Fibroblast of mammary gland (primary cell): ENCODE measurements around the gene CLCN1.

Source experiments
- DNase-seq: peaks from one replicate; pipeline ENCODE4 v3.0.0-alpha.2; 2010; ENCODE audit warnings: low read depth
- H3K4me3 ChIP-seq: 2 replicates; pipeline ENCODE4 v1.5.1; 2011; ENCODE audit warnings: low read depth, mild to moderate bottlenecking, low read length, moderate library complexity; ENCODE audit not compliant: control insufficient read depth
- TF ChIP-seq, protein P1 (sequence below): conservative IDR thresholded peaks from 2 replicates; pipeline ENCODE4 v1.5.1; 2011; ENCODE audit warnings: low read depth, low read length, inconsistent platforms; ENCODE audit not compliant: control insufficient read depth, insufficient read depth

CLCN1 gene

DNA sequence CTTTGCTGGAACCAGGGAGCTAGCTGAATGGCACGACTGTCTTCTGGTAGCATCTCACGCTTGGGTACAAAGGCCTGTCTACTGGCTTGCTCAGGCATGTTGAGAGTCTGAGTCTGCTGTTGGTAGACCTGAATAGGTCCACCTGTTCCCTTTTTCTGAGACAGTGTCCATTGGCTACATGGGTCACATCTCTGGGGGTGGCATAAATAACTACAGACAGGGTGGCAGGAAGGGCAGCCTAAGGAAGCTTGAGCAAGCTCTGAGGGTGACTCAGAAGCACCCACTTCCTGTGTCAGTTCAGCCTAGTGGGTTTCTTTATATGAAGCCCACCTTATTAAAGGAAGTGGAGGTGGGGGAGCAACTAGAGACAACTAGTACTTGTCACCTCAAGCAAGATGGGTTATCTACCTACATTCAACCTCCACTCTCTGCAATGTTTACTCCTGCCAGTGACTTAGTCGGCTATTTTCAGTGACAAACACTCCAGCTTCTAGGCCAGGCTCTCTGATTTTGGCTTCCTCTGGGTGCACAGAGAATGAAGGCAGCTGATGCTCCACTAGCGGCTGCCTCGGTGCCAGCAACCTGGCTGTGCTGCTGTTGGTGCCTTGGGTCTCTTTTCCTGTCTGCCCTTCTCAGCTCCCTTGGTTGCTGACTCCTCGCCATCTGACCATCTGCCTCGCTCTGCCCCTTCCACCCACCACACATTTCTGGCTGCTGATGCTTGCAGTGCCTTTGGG is 59.6 kb downstream of the CLCN1 start:
- DNase-seq: no peak
- TF ChIP-seq, protein P1, sequence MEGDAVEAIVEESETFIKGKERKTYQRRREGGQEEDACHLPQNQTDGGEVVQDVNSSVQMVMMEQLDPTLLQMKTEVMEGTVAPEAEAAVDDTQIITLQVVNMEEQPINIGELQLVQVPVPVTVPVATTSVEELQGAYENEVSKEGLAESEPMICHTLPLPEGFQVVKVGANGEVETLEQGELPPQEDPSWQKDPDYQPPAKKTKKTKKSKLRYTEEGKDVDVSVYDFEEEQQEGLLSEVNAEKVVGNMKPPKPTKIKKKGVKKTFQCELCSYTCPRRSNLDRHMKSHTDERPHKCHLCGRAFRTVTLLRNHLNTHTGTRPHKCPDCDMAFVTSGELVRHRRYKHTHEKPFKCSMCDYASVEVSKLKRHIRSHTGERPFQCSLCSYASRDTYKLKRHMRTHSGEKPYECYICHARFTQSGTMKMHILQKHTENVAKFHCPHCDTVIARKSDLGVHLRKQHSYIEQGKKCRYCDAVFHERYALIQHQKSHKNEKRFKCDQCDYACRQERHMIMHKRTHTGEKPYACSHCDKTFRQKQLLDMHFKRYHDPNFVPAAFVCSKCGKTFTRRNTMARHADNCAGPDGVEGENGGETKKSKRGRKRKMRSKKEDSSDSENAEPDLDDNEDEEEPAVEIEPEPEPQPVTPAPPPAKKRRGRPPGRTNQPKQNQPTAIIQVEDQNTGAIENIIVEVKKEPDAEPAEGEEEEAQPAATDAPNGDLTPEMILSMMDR: no peak
- no peak overlapping the region for H3K4me3 ChIP-seq

DNA sequence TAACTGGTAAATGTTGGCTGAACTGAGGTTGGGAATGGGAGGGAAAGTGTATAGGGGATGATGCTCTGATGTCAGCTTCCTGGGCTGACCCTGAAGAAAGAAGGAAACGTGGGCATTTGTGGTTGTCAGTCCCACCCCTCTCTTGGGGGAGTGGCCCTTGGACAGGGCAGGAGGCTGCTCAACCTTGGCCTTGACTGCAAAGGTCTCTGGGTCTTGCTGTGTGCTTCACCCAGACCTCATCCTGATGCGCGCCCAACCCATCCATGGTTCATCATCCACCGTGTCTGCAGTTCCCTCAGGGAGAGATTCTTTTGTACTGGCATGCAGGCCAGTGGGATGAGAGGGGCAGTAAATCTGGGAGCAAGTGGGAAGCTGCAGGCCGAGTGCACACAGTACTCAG is 60.5 kb downstream of the CLCN1 start:
- no peak overlapping the region for H3K4me3 ChIP-seq
- DNase-seq: no peak
- TF ChIP-seq, protein P1: no peak

DNA sequence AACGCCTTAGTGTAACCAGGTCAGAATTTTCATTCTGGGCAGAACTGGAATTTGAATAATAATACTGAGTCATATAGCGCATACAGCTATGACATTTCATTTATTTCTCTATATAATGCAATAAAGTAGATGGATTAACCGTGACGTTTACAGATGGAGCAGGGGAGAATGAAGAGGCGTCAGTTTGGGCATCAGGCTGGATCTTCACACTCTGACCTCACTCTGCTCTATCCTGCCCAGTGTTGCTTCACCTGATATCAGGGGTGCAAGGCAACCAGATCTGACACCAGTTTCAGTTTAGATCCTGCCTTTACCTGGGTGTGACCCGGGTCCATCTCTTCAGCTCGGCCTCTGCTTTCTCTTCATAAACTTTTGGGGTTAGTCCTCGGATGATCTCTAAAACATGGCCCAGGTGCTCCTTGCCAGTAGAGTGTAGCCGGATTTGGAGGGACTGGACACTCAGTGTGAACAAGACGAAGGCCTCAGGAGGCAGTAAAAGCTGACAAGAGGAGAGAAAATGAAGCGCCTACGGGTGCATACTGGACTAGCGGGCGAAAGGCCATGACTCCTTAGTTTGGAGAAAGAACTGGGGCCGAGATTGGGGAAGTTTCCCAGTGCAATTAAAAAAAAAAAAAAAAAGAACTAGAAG is 63.8 kb downstream of the CLCN1 start:
- TF ChIP-seq, protein P1: no peak

DNA sequence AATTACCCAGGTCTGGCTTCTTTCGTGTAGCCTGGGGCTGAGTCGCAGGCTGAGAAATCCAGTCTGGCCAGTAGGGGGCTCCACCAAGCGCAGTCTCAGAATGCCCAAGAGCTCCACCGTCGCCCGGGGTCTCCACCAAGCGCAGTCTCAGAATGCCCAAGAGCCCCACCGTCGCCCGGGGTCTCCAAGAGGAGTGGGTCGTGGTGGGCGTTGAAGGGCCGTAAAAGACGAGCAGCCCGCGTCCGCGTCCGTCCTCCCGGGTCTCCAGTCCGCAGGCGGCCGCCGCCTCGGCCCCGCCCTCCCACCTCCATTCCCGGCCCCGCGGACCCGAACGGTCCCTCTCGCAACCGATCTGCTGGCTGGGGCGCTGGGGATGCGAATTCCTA is 64.3 kb downstream of the CLCN1 start:
- peak; percentile 81 for DNase-seq
- peak overlapping the region; percentile 93 for H3K4me3 ChIP-seq
- TF ChIP-seq, protein P1: peak; percentile 75

More for the DNA sequence above, 63.8 kb downstream of the CLCN1 start:
- H3K4me3 ChIP-seq: peak overlapping the region; percentile 93
- DNase-seq: no peak

DNA sequence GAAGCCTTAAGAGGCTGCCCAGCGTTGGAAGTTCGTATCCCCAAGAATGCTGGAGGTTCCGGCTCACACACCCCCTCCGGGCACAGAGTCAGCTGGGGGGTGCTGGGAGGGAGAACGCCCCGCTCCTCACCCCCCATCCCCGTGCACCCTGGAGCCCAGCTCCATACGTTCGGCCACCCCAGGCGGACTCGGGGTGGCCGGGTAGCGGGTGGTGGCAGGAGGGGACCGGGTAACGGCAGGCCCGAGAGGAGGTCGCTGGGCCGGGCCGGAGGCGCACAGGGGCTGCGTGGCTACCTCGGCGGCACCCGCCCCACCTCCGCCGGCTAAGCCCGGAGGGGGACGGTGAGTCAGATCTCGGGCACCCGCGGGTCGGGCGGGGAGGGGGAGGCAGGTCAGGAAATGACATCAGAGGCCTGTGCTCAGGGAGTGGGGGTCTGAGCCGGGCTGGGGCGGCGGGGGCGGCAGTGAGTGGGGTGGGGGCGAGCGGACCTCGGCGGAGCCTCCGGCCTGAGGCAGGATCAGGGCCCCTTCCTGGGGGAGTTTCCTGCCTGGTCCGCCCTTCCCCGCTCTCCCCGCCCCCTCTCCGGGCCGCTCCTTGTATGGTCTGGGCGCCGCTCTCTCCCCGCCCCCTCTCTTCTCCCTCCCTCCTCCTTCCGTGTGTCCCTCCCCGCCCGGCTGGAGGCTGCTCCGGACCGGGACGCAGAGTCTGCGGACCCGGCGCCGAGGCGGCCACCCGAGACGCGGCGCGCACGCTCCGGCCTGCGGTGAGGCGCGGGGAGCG is 64.9 kb downstream of the CLCN1 start, which contains the start of gene ZYX:
ZYX (plus strand) TSS at position 700 of the 781 bp plus-strand sequence. CDS start 227 bp downstream, outside the sequence.
- peak; percentile 92 for DNase-seq
- peak within 1 kb of the TSS; percentile 93 for H3K4me3 ChIP-seq
- TF ChIP-seq, protein P1: no peak

DNA sequence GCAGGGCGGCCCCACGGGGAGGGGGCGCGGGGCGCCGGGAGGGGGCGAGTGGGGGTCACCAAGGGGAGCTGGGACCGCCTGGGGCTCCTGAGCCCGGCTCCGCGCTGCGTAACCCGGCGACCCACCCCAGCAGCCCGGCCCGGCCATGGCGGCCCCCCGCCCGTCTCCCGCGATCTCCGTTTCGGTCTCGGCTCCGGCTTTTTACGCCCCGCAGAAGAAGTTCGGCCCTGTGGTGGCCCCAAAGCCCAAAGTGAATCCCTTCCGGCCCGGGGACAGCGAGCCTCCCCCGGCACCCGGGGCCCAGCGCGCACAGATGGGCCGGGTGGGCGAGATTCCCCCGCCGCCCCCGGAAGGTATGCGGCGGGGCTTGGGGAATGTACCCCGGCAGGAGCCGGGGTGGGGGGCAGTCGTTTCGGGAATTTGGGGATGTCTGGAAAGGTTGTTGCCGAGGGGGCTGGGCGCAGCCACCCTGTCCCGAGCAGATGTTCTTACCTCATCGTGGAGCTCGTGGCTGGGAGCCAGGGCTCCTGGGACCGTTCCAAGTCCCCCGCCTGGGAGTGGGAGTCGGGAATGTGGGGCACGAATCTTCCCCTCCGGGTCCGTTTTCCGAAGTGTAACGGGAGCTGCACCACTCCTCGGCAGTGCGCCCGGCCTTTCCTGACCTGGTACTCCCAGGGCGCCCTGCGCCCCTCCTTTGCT is 65.7 kb downstream of the CLCN1 start:
- peak; percentile 77 for DNase-seq
- H3K4me3 ChIP-seq: peak overlapping the region; percentile 93
- TF ChIP-seq, protein P1: no peak
